CD4-positive, alpha-beta T cell treated with Interleukin-6 at 100 ng/mL for 8 hours (primary cell): ENCODE results near the gene OTUD5.
"Not testable (repeated sequence)": the region's sequence is repeated elsewhere in the genome, so short reads cannot be mapped to it uniquely, and the experiment has no call there.

ENCODE experiments used
- DNase-seq: peaks from one replicate; pipeline ENCODE4 v3.0.0-alpha.2; 2020; ENCODE audit warnings: mixed read lengths, low spot score

The OTUD5 gene, protein sequence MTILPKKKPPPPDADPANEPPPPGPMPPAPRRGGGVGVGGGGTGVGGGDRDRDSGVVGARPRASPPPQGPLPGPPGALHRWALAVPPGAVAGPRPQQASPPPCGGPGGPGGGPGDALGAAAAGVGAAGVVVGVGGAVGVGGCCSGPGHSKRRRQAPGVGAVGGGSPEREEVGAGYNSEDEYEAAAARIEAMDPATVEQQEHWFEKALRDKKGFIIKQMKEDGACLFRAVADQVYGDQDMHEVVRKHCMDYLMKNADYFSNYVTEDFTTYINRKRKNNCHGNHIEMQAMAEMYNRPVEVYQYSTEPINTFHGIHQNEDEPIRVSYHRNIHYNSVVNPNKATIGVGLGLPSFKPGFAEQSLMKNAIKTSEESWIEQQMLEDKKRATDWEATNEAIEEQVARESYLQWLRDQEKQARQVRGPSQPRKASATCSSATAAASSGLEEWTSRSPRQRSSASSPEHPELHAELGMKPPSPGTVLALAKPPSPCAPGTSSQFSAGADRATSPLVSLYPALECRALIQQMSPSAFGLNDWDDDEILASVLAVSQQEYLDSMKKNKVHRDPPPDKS

DNA sequence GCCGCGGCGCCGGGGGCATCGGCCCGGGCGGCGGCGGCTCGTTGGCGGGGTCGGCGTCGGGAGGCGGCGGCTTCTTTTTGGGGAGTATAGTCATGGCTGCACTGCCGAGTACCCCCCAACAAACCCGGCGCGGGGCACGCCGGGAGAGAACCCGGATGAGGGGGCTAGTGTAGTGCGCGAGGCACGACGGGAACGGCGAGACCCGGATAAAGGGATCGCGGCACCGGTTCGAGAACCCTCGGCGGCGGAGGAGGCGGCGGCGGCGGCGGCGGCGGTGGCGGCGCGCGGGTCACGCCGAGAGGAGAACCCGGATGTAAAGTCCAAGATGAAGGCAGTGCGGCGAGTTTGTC lies at the start of gene OTUD5:
Gene OTUD5, minus strand, starts transcription at position 131 of the 350 bp plus-strand sequence. Its CDS starts 37 bp downstream, at position 94.
- DNase-seq = peak; percentile 70

- DNase-seq = no peak
Observed at GRCh38 chrX:49003696-49004095, 46.3 kb upstream of the OTUD5 start.

- peak; percentile 82 for DNase-seq
Observed at GRCh38 chrX:49002091-49002935, 44.9 kb upstream of the OTUD5 start, which contains the start of gene GRIPAP1. GRIPAP1 (minus strand) TSS chrX:49002264; CDS start chrX:49002229, 35 bp downstream.

DNA sequence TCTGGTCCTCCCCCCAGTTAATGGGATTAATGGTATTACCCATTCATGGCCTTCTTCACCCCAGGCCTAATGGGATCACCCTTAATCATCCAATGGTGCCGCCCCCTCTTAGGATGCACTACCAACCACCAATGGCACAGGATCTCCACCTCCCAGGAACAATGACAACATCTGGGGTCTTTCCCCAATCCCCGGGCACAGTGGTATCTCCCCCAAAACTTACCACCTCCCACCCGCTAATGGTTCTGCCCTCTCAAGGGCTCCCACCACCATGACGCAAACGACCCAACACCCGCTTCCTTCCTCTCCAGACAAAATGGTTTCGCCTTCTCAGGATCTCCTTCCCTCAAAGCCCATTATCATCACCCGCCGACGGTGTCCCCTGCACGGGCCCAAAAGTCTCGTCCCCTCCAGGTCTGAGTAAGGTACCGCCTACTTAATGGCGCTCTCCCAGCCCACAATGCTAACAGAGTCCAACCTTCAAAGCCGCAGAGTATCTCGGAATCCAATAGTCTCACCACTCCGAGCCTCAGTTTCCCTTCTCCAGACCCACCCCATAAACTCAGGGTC lies 44.2 kb upstream of the OTUD5 start:
- DNase-seq = peak; percentile 15

DNA sequence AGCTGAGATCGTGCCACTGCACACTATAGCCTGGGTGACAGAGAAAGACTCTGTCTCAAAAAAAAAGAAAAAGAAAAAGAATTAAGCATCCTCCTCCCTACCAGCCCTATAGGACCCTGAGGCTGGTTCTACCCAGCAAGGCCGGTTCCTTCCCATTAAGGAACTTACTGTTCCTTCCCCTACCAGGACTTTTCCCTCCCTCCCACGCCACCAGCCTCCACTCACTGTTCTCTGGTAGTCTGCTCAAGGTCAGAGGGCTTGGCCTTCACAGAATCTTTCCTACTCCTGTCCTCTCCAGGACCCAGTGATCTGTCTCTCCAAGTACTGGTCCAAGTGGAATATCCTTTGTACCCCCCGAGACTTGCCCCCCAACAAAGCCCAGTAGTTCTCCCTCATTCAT lies 43.2 kb upstream of the OTUD5 start:
- no peak for DNase-seq

- DNase-seq = no peak
Observed at GRCh38 chrX:48999030-48999429, 41.6 kb upstream of the OTUD5 start.

- DNase-seq = no peak
Observed at GRCh38 chrX:48998391-48998790, 41.0 kb upstream of the OTUD5 start.

GRCh38 chrX:48997865-48998264 lies 40.5 kb upstream of the OTUD5 start:
- DNase-seq = no peak

DNA sequence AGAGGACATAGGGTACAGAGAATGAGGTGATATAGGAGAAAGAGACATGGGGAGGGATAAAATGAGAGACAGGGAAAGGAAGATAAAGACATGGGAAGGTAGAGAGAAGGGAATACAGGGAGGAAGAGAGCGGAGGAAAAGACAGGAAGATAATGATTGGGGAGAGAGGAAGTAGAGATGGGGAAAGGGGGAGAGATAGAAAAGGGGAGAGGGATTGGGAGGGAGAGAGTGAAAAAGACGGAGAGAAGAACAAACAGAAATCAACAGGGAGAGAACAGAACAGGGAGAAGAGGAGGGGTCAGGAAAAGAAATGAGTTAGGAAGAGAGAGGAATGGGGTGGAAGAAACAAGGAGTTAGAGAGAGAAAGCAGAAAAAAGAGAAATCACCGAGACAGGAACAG lies 40.0 kb upstream of the OTUD5 start:
- no peak for DNase-seq

- DNase-seq = no peak
Observed at GRCh38 chrX:48996969-48997368, 39.6 kb upstream of the OTUD5 start.

- DNase-seq = no peak
Observed at GRCh38 chrX:48992341-48992740, 34.9 kb upstream of the OTUD5 start.

DNA sequence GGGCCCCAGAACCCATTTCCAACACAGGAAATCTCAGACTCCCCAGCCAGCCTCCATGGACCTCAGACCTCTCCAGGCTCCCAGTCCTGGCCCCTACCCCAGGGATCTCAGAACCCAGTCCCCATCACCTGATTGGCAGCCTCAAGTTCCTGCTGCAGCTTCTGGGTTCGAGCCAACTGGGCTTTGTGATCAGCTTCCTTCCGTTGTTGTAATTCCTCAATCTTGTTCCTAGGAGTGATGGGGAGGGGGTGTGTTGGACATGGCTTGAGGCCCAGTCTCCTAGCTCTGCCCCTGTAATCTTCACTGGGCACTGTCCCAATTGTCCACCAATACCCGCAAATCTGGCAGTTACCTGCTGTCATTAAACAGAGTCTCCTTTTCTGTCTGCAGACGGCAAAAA lies 32.1 kb upstream of the OTUD5 start:
- DNase-seq = no peak

- no peak for DNase-seq
Observed at GRCh38 chrX:48983896-48984295, 26.5 kb upstream of the OTUD5 start.

- DNase-seq = no peak
Observed at GRCh38 chrX:48983081-48983480, 25.7 kb upstream of the OTUD5 start.

DNA sequence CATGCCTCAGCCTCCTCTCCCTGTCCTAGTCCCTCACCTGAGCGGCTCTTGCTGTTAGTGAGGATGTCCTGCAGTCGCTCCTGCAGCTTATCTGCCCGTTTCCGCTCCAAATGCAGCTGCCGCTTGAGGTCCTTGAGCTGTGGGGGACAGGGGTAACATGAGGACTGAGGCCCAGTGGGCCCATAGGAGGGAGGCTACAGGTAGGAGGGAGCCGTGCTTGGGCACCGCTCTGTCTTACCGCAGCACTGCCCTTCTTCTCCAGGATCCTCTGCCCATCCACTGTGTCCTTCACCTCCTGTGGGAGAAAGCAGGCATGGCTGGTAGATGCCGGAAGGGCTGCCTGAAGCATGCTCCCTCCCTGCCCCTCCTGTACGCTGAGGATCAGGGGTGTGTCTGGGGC lies 23.8 kb upstream of the OTUD5 start:
- DNase-seq = no peak

DNA sequence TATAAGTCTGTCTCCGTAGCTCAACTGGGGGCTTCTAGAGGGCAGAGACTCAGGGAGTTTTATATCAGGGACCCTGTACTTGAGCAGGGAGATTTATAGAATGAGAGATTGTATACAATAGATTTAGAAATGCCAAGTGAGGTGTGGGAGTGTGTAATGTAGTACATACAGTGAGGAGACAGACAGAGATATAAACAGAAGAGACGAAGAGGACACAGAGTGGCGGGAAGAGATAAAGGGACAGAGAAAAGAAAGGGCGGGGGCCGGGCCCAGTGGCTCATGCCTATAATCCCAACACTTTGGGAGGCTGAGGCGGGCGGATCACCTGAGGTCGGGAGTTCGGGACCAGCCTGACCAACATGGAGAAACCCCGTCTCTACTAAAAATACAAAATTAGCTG lies 22.9 kb upstream of the OTUD5 start:
- DNase-seq = not testable (repeated sequence)

- DNase-seq = no peak
Observed at GRCh38 chrX:48978226-48978625, 20.8 kb upstream of the OTUD5 start.

- DNase-seq = no peak
Observed at GRCh38 chrX:48976086-48976485, 18.7 kb upstream of the OTUD5 start.

GRCh38 chrX:48975541-48975940 lies 18.1 kb upstream of the OTUD5 start:
- DNase-seq = no peak

- DNase-seq = no peak
Observed at GRCh38 chrX:48975041-48975440, 17.6 kb upstream of the OTUD5 start.

- DNase-seq = no peak
Observed at GRCh38 chrX:48974574-48974973, 17.2 kb upstream of the OTUD5 start.

DNA sequence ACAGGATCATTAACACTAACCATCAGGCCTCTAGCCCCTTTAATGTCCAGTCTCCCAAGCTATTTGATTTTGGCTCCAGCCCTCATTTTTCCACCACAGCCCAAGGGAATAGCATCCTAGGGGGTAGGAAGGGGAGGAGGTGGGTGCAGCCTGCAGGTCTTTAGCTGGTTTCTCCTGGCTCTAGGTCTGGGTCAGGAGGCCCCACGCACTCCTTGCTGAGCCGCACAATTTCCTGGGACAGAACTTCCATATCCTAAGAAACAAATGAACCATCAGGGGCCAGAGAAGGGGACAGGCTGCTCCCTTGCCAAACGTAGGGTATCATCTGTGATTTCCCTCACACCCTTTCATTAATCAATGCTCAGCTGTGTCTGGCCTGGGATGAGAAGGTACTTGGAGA lies 16.6 kb upstream of the OTUD5 start:
- DNase-seq = no peak
